HepG2 (cell line): ENCODE measurements around the gene CDCA5. TPM values are rescaled to one million over a fixed set of nuclear protein-coding genes. Genes with fewer than 3 reads are reported as not detected.

Experiments
- EHMT2 ChIP-seq: fragments of 200-600 bp; sonication (generic); IDR thresholded peaks from 2 replicates; pipeline ENCODE4 v1.7.0; 2017; ENCODE audit warnings: antibody characterized with exemption, low read depth, low read length, borderline replicate concordance
- FOXC1 ChIP-seq: sonication (generic); formaldehyde crosslinking; IDR thresholded peaks from 2 replicates; pipeline ENCODE4 v1.8.0; 2022; ENCODE audit warnings: mild to moderate bottlenecking, missing genetic modification reagents, borderline replicate concordance
- HNF4A ChIP-seq: sonication (generic); formaldehyde crosslinking; IDR thresholded peaks from 2 replicates; pipeline ENCODE4 v1.4.0; 2020; ENCODE audit warnings: missing genetic modification reagents
- IKZF4 ChIP-seq: sonication (generic); formaldehyde crosslinking; IDR thresholded peaks from 2 replicates; pipeline ENCODE4 v1.5.1; 2020; ENCODE audit warnings: borderline replicate concordance, mild to moderate bottlenecking, low read depth, missing genetic modification reagents; ENCODE audit errors: not compliant biosample characterization
- JDP2 ChIP-seq: sonication (generic); formaldehyde crosslinking; IDR thresholded peaks from 2 replicates; pipeline ENCODE4 v1.8.1; 2022; ENCODE audit warnings: missing genetic modification reagents, borderline replicate concordance
- KMT2A ChIP-seq: sonication (generic); formaldehyde crosslinking; IDR thresholded peaks from 2 replicates; pipeline ENCODE4 v1.4.0; 2020; ENCODE audit warnings: missing genetic modification reagents
- MYNN ChIP-seq: sonication (generic); formaldehyde crosslinking; IDR thresholded peaks from 2 replicates; pipeline ENCODE4 v1.4.0; 2020; ENCODE audit warnings: mild to moderate bottlenecking, low read depth, missing genetic modification reagents
- NFATC3 ChIP-seq: sonication (generic); formaldehyde crosslinking; IDR thresholded peaks from 2 replicates; pipeline ENCODE4 v1.5.1; 2020; ENCODE audit warnings: mild to moderate bottlenecking, missing genetic modification reagents
- NFKB2 ChIP-seq: sonication (generic); formaldehyde crosslinking; IDR thresholded peaks from 2 replicates; pipeline ENCODE4 v1.4.0; 2020; ENCODE audit warnings: missing genetic modification reagents, borderline replicate concordance
- PAF1 ChIP-seq: IDR thresholded peaks from 2 replicates; pipeline ENCODE4 v1.6.1; 2016; ENCODE audit warnings: missing genetic modification reagents, missing compliant biosample characterization
- POLR2A ChIP-seq, 2 experiments: IDR thresholded peaks; 2 replicates each; pipeline ENCODE4 v1.6.1; 2011; ENCODE audit warnings: low read depth in 2 of 2, low read length in 2 of 2, mild to moderate bottlenecking in 1 of 2, moderate library complexity in 1 of 2; ENCODE audit not compliant: insufficient read depth in 1 of 2
- RARA ChIP-seq: IDR thresholded peaks from 2 replicates; pipeline ENCODE4 v1.6.1; 2016; ENCODE audit warnings: missing genetic modification reagents, missing compliant biosample characterization
- SOX13 ChIP-seq, 3 experiments: fragments of 450-650 bp in 1 of 3; sonication (generic) in 1 of 3; formaldehyde crosslinking in 1 of 3; IDR thresholded peaks in 2 of 3; conservative IDR thresholded peaks in 1 of 3; 2 replicates each; pipeline versions ENCODE4 v1.5.0 to v1.6.1; 2016 to 2020; ENCODE audit warnings: antibody characterized with exemption in 1 of 3, mild to moderate bottlenecking in 1 of 3, missing compliant biosample characterization in 1 of 3, missing genetic modification reagents in 1 of 3, moderate library complexity in 1 of 3
- SRF ChIP-seq: IDR thresholded peaks from 2 replicates; pipeline ENCODE4 v1.6.1; 2011; ENCODE audit warnings: mild to moderate bottlenecking, low read depth, low read length, moderate library complexity
- ZNF12 ChIP-seq: sonication (generic); formaldehyde crosslinking; IDR thresholded peaks from 2 replicates; pipeline ENCODE4 v1.5.0; 2020; ENCODE audit warnings: missing genetic modification reagents
- ZNF317 ChIP-seq: sonication (generic); formaldehyde crosslinking; IDR thresholded peaks from 2 replicates; pipeline ENCODE4 v1.5.0; 2020; ENCODE audit warnings: mild to moderate bottlenecking, missing genetic modification reagents
- ZNF335 ChIP-seq: sonication (generic); formaldehyde crosslinking; IDR thresholded peaks from 2 replicates; pipeline ENCODE4 v1.4.0; 2020; ENCODE audit warnings: missing genetic modification reagents
- ZNF552 ChIP-seq: sonication (generic); formaldehyde crosslinking; IDR thresholded peaks from 2 replicates; pipeline ENCODE4 v1.9.0; 2022; ENCODE audit warnings: missing genetic modification reagents, mild to moderate bottlenecking, borderline replicate concordance
- ZNF605 ChIP-seq: sonication (generic); formaldehyde crosslinking; IDR thresholded peaks from 2 replicates; pipeline ENCODE4 v1.8.0; 2022; ENCODE audit warnings: mild to moderate bottlenecking, missing genetic modification reagents
- ZNF678 ChIP-seq: sonication (generic); formaldehyde crosslinking; IDR thresholded peaks from 2 replicates; pipeline ENCODE4 v1.4.0; 2020; ENCODE audit warnings: mild to moderate bottlenecking, missing genetic modification reagents
- polyA plus RNA-seq, 8 experiments: library from polyadenylated mRNA; depleted of rRNA in 3 of 8; stranded (reverse) in 7 of 8; unstranded in 1 of 8; fragments of >200 nt; fragmentation: Illumina TruSeq in 4 of 8; extraction: Trizol in 4 of 8; gene quantifications; 2 replicates each; pipeline versions ENCODE4 v1.2.1 to v1.2.3, GENCODE V29; 2011 to 2016; ENCODE audit warnings: low read depth in 4 of 8, missing spikeins in 1 of 8, mixed read lengths in 1 of 8; ENCODE audit not compliant: insufficient read depth in 1 of 8
- total RNA-seq, 5 experiments: library from RNA; depleted of rRNA; stranded (reverse); fragments of >200 nt; fragmentation: Illumina TruSeq; extraction: Trizol; gene quantifications; 2 replicates each; pipeline ENCODE4 v1.2.3, GENCODE V29; 2016; ENCODE audit warnings: low read depth in 1 of 5
- TF ChIP-seq, protein P1 (sequence below): sonication (generic); formaldehyde crosslinking; IDR thresholded peaks from 2 replicates; pipeline ENCODE4 v1.4.0; 2020; ENCODE audit warnings: missing genetic modification reagents, mild to moderate bottlenecking, borderline replicate concordance
- TF ChIP-seq, protein P2 (sequence below): sonication (generic); formaldehyde crosslinking; IDR thresholded peaks from 2 replicates; pipeline ENCODE4 v1.8.1; 2023; ENCODE audit warnings: missing genetic modification reagents, inconsistent platforms, borderline replicate concordance
- TF ChIP-seq, protein P3 (sequence below): sonication (generic); formaldehyde crosslinking; IDR thresholded peaks from 2 replicates; pipeline ENCODE4 v1.5.0; 2020; ENCODE audit warnings: mild to moderate bottlenecking, missing genetic modification reagents
- TF ChIP-seq, protein P4 (sequence below): sonication (generic); formaldehyde crosslinking; IDR thresholded peaks from 2 replicates; pipeline ENCODE4 v1.4.0; 2020; ENCODE audit warnings: missing genetic modification reagents

The CDCA5 gene
- total and polyA plus RNA-seq, 2 of the 13 experiments (the other 11 are each of a cell fraction or from before 2014, with no cell fraction given): 13.5 to 50.6 TPM

DNA sequence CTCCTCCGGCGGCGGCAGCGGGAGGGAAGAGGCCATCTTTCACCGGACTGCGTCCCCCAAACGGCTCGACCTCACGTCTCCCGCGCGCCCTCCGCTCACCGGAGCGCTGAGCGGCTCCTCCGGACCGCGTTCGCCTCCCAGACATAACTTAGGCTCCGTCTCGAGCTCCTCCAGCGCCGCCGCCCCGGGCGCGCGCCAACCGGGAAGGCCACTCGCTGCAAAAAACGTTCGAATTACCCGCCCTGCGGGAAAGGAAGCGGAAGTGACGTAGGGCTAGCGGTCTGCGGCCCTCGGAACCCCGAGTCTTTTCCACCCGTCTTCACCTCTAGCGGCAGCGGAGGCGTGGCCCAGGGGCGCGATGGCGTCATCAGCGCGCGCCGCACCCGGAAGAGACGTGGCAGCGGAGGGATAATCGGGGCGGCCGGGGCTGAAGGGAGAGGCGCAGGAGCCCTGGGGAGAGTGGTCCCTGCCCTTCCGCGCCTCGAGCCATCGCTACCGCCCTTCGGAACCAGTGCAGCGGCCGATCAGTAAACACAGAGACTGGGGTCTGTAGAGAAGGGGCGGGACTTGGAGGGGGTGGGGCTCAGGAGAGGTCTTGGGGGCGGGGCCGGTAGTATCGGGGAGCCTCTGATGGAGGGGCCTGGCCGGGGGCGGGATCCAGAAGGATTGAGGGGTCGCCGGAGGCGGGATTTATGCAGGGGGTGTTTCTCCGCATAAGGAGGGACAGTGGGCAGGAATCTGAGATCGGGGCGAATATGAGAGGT is at the start of gene CDCA5, which contains the start of gene ZFPL1 (continued):
- TF ChIP-seq NFATC3 (CRISPR knock-in tag) (no peak), MYNN (CRISPR knock-in tag) (no peak), KMT2A (CRISPR knock-in tag) (peak; percentile 94), ZNF552 (CRISPR knock-in tag) (0 out of 2 replicates have a peak, but pooled peaks have one; percentile 55), POLR2A (IDR thresholded peaks at IDR 0.05; ENCODE audit: insufficient read depth in 1 of 2, low read depth in 2 of 2, low read length in 2 of 2) (peak; percentile 63 to 71), SRF (peak; percentile 48; the same call in 1 of the 2 replicates), JDP2 (CRISPR knock-in tag) (peak; percentile 66; the same call in 1 of the 2 replicates), NFKB2 (CRISPR knock-in tag) (no peak; the same call in 1 of the 2 replicates), RARA (CRISPR knock-in tag) (no peak), FOXC1 (CRISPR knock-in tag) (0 out of 2 replicates have a peak, but pooled peaks have one; percentile 42), ZNF12 (CRISPR knock-in tag) (no peak), ZNF335 (CRISPR knock-in tag) (peak; percentile 44; the same call in 1 of the 2 replicates), PAF1 (no peak), EHMT2 (no peak), IKZF4 (CRISPR knock-in tag) (peak; percentile 48), HNF4A (CRISPR knock-in tag) (peak; percentile 20; the same call in 1 of the 2 replicates), ZNF678 (no peak), SOX13 (IDR thresholded peaks at IDR 0.05) (no peak), SOX13 (CRISPR knock-in tag; conservative IDR thresholded peaks at IDR 0.05 in 1 of 2, IDR thresholded peaks at IDR 0.05 in 1 of 2) (peak in 1 of 2 experiments; percentile 38; a peak in 1 of 4 replicates), ZNF605 (CRISPR knock-in tag) (peak; percentile 85), ZNF317 (CRISPR knock-in tag) (0 out of 2 replicates have a peak, but pooled peaks have one; percentile 27)
- TF ChIP-seq, protein P1, sequence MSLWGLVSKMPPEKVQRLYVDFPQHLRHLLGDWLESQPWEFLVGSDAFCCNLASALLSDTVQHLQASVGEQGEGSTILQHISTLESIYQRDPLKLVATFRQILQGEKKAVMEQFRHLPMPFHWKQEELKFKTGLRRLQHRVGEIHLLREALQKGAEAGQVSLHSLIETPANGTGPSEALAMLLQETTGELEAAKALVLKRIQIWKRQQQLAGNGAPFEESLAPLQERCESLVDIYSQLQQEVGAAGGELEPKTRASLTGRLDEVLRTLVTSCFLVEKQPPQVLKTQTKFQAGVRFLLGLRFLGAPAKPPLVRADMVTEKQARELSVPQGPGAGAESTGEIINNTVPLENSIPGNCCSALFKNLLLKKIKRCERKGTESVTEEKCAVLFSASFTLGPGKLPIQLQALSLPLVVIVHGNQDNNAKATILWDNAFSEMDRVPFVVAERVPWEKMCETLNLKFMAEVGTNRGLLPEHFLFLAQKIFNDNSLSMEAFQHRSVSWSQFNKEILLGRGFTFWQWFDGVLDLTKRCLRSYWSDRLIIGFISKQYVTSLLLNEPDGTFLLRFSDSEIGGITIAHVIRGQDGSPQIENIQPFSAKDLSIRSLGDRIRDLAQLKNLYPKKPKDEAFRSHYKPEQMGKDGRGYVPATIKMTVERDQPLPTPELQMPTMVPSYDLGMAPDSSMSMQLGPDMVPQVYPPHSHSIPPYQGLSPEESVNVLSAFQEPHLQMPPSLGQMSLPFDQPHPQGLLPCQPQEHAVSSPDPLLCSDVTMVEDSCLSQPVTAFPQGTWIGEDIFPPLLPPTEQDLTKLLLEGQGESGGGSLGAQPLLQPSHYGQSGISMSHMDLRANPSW (CRISPR knock-in tag): peak; percentile 68; the same call in 1 of the 2 replicates
- TF ChIP-seq, protein P2, sequence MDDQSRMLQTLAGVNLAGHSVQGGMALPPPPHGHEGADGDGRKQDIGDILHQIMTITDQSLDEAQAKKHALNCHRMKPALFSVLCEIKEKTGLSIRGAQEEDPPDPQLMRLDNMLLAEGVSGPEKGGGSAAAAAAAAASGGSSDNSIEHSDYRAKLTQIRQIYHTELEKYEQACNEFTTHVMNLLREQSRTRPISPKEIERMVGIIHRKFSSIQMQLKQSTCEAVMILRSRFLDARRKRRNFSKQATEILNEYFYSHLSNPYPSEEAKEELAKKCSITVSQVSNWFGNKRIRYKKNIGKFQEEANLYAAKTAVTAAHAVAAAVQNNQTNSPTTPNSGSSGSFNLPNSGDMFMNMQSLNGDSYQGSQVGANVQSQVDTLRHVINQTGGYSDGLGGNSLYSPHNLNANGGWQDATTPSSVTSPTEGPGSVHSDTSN (CRISPR knock-in tag): no peak
- TF ChIP-seq, protein P3, sequence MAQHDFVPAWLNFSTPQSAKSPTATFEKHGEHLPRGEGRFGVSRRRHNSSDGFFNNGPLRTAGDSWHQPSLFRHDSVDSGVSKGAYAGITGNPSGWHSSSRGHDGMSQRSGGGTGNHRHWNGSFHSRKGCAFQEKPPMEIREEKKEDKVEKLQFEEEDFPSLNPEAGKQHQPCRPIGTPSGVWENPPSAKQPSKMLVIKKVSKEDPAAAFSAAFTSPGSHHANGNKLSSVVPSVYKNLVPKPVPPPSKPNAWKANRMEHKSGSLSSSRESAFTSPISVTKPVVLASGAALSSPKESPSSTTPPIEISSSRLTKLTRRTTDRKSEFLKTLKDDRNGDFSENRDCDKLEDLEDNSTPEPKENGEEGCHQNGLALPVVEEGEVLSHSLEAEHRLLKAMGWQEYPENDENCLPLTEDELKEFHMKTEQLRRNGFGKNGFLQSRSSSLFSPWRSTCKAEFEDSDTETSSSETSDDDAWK (CRISPR knock-in tag): no peak
- TF ChIP-seq, protein P4, sequence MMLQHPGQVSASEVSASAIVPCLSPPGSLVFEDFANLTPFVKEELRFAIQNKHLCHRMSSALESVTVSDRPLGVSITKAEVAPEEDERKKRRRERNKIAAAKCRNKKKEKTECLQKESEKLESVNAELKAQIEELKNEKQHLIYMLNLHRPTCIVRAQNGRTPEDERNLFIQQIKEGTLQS: peak; percentile 62
